ENCODE measurements around the gene IQCH. TPM values are rescaled to one million over a fixed set of nuclear protein-coding genes. Genes with fewer than 3 reads are reported as not detected.

IQCH gene
- total RNA-seq, 3 donors from 2014 or later (not counting 1 experiment from before 2014, with no cell fraction given), result 0.78 to 1.4 (median 0.86) TPM

GRCh38 chr15:67366904-67367303 is 112.3 kb downstream of the IQCH start:
- no peak overlapping the region for H3K4me3 ChIP-seq (ENCODE audit: low read length)
- ATAC-seq (no peak), DNase-seq (no peak)
- no peaks in the 10 kb centered on the region for H3K4me1 ChIP-seq (ENCODE audit: control insufficient read depth, insufficient read depth, low read length)
- intact Hi-C loops (cut with micrococcal nuclease), result no loop called here
- no peaks in the 10 kb centered on the region for H3K9me3 ChIP-seq (ENCODE audit: control insufficient read depth, insufficient read depth, low read length)
- H3K9me3 Mint-ChIP-seq, result no peaks in the 10 kb centered on the region
- H3K4me3 Mint-ChIP-seq, result no peak overlapping the region
- H3K4me1 Mint-ChIP-seq, result no peaks in the 10 kb centered on the region
- H3K27me3 ChIP-seq (ENCODE audit: control insufficient read depth, insufficient read depth, low read length), result no peaks in the 10 kb centered on the region
- H3K36me3 Mint-ChIP-seq, result no peaks in the 10 kb centered on the region
- peaks cover 3 to 18% of the 10 kb centered on the region in 2 donors for H3K27me3 Mint-ChIP-seq (ENCODE audit: low read depth in 2 of 2)
- H3K27ac Mint-ChIP-seq, result no peak overlapping the region
- TF ChIP-seq CTCF (IDR thresholded peaks at IDR 0.05), result no peak
- 36% methylated on average over 1 of the region's 1 CpG for WGBS (ENCODE audit: insufficient coverage)
- no peaks in the 10 kb centered on the region for H3K36me3 ChIP-seq (ENCODE audit: control insufficient read depth, insufficient read depth, low read length)
- H3K27ac ChIP-seq (ENCODE audit: low read length), result no peak overlapping the region

GRCh38 chr15:67369359-67369998 is 114.9 kb downstream of the IQCH start:
- WGBS (ENCODE audit: insufficient coverage), result 95% methylated on average over 2 of the region's 2 CpGs
- Mint-ChIP-seq H3K27ac (no peak overlapping the region), H3K4me1 (no peaks in the 10 kb centered on the region), H3K27me3 (ENCODE audit: low read depth in 2 of 2) (peaks cover 8 to 24% of the 10 kb centered on the region in 2 donors), H3K4me3 (no peak overlapping the region), H3K9me3 (no peaks in the 10 kb centered on the region), H3K36me3 (no peaks in the 10 kb centered on the region)
- intact Hi-C loops (cut with micrococcal nuclease), result no loop called here
- no peak for ATAC-seq
- H3K4me3 ChIP-seq (ENCODE audit: low read length), result no peak overlapping the region
- no peak overlapping the region for H3K27ac ChIP-seq (ENCODE audit: low read length)
- no peaks in the 10 kb centered on the region for H3K27me3 ChIP-seq (ENCODE audit: control insufficient read depth, insufficient read depth, low read length)
- no peaks in the 10 kb centered on the region for H3K9me3 ChIP-seq (ENCODE audit: control insufficient read depth, insufficient read depth, low read length)
- no peaks in the 10 kb centered on the region for H3K4me1 ChIP-seq (ENCODE audit: control insufficient read depth, insufficient read depth, low read length)
- H3K36me3 ChIP-seq (ENCODE audit: control insufficient read depth, insufficient read depth, low read length), result no peaks in the 10 kb centered on the region
- no peak for DNase-seq
- no peak for TF ChIP-seq CTCF (IDR thresholded peaks at IDR 0.05)

- whole genome bisulfite sequencing (ENCODE audit: insufficient coverage), result 94% methylated on average over 8 of the region's 9 CpGs
These were observed 115.8 kb downstream of the IQCH start for GRCh38 chr15:67370206-67370954.

More at GRCh38 chr15:67370206-67370954, 115.8 kb downstream of the IQCH start:
- intact Hi-C loops (cut with micrococcal nuclease), result no loop called here
- peaks cover 8 to 24% of the 10 kb centered on the region in 2 donors for H3K27me3 Mint-ChIP-seq (ENCODE audit: low read depth in 2 of 2)
- ATAC-seq (no peak), DNase-seq (no peak)
- Histone ChIP-seq H3K4me3 (ENCODE audit: low read length) (no peak overlapping the region), H3K36me3 (ENCODE audit: control insufficient read depth, insufficient read depth, low read length) (no peaks in the 10 kb centered on the region), H3K9me3 (ENCODE audit: control insufficient read depth, insufficient read depth, low read length) (no peaks in the 10 kb centered on the region), H3K4me1 (ENCODE audit: control insufficient read depth, insufficient read depth, low read length) (no peaks in the 10 kb centered on the region), H3K27me3 (ENCODE audit: control insufficient read depth, insufficient read depth, low read length) (no peaks in the 10 kb centered on the region), H3K27ac (ENCODE audit: low read length) (no peak overlapping the region)
- H3K9me3 Mint-ChIP-seq, result no peaks in the 10 kb centered on the region
- no peak overlapping the region for H3K27ac Mint-ChIP-seq
- H3K4me1 Mint-ChIP-seq, result no peaks in the 10 kb centered on the region
- H3K36me3 Mint-ChIP-seq, result no peaks in the 10 kb centered on the region
- H3K4me3 Mint-ChIP-seq, result no peak overlapping the region
- TF ChIP-seq CTCF (IDR thresholded peaks at IDR 0.05), result no peak
